T-helper 22 cell (primary cell): Measurements from ENCODE around the gene RBBP7.
"Not testable (repeated sequence)": the region's sequence is repeated elsewhere in the genome, so short reads cannot be mapped to it uniquely, and the experiment has no call there.

Experiments
- DNase-seq: peaks from one replicate; pipeline ENCODE4 v3.0.0-alpha.2; 2020; ENCODE audit warnings: low read depth

The RBBP7 gene

DNA sequence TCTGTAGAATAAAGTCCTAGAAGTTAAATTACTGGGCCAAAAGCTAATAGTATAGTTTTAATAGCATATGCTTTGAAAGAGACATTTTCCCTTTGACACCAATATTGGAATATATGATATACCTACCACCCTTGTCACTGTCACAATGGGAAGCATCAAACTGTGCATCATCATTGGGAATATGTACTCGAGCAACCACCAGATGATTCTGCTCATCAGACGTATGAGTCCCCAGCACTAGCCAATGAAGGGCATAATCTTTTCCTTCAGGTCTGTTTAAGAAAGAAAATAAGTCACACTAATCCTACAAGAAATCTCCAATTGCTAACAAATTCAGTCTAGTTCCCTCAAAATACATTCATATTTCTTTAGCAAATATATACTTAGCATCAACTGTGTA is 7.3 kb downstream of the RBBP7 start:
- no peak for DNase-seq

DNA sequence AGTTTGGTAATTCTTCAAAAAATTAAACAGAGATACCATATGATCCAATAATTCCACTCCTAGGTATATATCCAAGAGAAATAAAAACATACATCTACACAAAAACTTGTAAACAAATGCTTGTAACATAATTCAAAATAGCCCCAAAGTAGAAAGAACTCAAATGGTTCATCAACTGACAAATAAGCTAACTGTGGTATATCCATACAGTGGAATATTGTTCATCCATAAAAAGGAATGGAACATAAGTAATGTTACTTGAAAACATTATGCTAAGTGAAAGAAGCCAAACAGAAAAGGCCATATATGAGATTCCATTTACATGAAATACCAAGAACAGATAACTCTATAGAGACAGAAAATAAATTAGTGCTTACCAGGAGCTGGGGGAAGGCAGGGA is 13.4 kb downstream of the RBBP7 start:
- no peak for DNase-seq

DNA sequence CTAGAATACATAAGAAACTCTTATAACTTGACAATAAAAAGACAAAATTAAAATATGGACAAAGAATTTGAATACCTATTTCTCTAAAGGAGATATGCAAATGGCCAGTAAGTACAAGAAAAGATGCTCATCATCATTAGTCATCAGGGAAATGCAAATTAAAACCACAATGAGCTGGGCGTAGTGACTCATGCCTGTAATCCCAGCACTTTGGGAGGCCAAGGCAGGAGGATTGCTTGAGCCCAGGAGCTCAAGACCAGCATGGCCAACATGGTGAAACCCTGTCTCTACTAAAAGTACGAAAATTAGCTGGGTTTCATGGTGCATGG is 14.1 kb downstream of the RBBP7 start:
- DNase-seq: not testable (repeated sequence)

DNA sequence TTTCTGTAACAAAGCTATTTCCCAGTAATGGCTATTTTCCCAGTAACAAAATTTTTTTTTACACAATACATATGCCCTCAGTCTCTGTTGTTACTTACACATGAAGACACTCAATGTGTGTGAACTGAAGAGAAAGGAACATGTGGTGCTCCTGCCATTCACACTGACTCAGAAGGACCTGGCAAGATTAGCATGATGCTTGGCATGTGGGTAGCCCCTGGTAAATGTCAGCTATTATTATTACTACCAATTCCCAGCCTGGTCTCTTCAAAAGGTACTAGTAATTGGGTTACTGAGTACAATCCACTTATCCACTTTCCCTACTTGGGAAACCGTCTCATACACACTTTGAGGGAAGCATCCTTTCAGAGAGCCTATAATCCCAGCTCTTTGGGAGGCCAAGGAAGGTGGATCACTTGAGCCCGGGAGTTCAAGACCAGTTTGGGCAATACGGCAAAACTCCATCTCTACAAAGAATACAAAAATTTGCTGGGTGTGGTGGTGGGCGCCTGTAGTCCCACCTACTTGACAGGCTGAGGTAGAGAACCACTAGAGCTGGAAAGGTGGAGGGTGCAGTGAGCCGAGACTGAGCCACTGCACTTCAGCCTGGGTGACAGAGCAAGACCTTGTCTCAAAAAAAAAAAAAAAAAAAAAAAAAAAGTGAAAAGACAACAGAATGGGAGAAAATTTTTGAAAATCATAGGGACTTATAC is 14.6 kb downstream of the RBBP7 start:
- no peak for DNase-seq

DNA sequence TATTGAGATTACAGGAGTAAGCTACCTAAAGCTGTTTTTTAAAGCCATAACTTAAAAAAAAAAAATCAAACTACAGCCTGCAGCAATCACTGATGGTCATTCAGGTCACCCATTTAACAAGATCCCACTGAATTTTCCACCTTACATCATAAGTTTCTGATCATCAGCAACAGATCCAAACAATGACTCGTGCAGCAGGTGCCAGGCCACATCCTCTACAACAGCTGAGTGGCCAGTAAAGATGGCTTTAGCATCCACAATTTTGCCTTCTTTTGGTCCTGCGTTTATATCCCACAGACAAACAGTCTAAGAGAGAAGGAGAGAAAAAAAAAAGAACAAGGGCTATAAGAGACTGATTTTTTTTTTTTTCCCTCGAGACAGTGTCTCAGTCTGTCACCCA is 16.6 kb downstream of the RBBP7 start:
- no peak for DNase-seq

DNA sequence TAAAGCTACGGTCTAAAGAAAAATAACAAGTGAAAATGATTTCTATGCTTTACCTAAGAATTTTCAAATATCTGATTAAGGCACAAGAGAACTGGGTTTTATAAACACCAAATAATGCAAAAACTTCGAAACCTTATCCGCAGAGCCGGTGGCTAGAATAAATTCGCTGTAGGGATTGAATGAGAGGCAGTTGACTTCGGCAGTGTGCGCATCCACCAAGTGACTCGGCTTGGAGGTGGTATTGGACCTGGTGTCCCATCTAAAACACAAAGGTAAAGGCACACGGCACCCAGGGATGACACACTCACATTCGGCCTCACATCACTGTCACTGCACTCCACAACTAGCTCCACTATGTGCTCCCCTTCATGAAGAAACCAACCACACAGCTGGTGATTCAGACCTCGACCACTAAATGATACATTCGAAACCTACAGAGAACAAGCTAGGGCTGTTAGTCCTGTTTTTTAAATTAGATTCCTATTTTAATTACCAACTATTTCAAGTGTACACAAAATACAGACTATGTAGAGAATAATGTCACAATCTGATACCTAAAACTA is 17.5 kb downstream of the RBBP7 start:
- no peak for DNase-seq

DNA sequence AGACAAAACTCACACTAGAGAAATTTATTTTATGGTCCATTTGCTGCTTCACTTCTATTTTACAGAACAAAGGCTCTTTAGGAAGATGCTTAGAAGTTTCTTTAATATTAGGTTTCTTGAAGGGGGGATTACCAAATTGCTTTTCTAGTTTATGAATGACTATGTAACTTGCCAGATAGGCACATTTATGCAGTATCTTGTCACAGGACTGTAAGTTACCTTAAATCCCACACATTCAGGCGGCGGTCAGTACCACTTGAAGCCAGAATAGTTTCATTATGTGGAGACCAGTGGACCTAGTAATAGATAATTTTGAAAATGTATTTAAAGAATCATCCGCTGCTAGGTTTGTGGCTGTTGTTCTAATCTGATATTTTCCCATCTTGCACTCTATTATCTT is 18.3 kb downstream of the RBBP7 start:
- no peak for DNase-seq

DNA sequence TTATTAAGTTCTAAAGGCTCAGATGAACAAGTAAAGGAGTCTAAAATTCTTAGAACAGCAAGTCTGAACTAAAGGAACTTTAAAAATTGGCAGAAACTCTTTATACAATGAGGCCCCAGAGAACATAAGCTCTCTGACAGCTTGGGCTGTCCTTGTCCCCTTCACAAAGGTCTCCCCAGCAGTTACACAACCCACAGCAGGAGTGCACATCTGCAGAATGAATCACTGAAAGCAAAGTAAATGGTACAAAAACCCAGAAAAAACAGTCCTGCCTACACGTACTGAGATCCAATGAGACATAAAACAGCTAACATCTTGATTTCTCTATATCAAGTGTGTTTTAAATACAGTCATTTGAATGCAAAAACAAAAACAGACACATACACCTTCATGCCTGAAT is 18.7 kb downstream of the RBBP7 start:
- no peak for DNase-seq

DNA sequence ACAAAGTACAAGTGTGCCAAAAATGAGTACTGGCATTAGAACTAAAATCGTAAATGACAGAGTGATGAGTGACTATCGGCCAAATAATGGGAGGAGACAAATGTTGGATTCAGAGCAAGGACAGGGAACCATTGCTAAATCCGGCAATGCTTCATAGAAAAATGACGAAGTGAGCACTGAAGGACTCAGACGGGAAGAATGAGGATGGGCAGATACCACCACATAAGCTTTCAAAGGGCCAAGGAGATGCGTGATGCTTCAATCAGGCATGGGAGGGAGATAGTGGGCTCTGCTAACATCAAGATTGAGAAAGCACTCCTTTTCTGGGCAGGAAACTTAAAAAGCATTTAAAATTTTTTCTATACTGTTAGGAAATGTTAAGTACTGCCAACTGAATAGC is 21.6 kb downstream of the RBBP7 start:
- DNase-seq: no peak

DNA sequence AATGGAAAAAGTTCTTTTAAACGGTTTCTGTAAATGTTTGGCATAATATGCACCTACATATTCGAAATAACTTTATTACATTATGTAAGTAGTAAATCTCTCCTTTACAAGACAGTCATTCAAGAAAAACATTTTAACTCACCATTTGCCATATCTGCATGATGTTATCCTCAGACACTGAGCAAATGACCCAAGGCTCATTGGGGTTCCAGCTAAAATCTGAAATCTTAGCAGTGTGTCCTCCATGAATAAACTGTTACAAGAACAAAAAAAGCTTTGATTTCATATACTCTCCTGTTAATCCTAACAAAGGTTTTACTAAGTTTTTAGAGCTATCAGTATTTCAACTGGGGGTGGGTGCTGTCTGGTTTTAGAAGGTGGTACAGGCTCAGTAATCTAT is 24.5 kb downstream of the RBBP7 start:
- no peak for DNase-seq

DNA sequence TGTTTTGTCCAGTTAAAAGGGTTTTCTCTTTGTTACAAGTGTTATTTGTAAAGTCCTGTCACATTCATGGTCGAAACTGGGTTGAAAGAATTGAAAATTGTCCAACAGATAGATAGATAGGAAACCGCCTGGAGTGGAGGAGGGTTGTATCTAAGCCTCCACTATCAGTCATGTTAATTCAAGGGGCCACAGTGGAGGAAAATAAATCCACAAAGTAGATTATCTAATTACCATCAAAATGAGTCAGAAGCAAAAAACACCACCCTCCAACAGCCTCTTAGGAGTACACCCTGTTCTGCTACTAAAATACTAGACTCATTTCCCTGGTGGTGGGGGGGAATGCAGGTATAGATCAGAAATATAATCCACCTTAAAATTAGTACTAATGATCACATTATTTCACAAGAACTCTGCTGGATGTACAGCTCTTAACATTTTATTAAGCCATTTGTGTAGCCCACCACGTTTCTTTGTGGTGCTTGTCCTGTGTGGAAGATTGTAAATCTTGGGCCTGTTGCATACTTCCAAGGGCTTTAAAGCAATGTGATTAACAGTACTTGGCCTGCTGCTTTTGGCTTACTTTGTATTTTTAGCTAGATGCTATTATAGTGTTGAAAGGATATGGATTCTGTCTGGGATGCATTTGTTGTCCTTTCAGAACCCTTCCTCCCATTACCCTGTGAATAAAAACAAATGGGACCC is 26.8 kb downstream of the RBBP7 start:
- DNase-seq: no peak

DNA sequence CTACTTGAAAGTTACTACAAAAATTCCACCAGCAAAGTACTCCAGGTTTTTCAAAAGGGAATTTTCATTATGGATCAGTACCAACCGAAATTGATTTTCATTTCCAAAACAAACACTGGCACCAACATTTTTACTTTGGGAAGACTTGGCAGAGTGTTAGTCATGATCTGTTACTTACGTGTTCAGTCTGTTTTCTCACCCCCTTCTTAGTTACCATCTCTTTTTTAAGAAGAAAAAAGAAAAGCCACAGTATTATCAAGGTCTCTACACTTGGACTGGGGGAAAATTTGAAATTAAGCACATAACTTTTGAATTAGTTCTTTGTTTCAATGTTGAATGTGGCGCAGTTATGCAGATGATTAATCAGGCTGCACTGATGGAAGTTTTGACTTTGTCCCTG is 27.5 kb downstream of the RBBP7 start:
- DNase-seq: no peak

DNA sequence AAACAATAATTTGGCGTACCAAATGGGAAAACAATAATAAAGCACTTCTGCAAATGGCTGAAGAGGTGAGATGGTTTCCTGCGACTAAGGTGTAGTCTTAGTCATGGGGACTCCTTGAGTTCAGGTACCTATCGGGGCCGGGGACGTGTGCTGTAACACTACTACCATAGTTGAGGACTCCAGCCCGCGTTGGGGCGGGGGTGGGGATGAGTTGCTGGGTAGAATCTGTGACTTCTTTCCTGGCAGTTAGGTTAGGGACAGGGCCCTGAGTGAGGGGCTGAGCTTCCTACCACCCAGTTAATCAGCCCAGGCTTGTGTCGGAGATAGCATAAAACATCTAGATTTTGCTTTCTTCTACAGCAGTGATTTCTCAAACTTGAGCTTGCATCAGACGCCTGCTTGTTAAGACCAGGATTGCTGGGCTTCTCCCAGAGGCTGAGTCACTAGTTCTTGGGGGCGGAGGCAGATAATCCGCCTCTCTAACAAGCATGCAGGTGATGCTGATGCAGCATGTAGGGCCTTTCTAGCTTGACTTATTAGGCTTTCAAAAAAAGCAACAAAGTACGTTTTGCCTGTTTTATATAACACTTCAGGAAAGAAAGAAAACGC is 30.2 kb downstream of the RBBP7 start:
- no peak for DNase-seq

DNA sequence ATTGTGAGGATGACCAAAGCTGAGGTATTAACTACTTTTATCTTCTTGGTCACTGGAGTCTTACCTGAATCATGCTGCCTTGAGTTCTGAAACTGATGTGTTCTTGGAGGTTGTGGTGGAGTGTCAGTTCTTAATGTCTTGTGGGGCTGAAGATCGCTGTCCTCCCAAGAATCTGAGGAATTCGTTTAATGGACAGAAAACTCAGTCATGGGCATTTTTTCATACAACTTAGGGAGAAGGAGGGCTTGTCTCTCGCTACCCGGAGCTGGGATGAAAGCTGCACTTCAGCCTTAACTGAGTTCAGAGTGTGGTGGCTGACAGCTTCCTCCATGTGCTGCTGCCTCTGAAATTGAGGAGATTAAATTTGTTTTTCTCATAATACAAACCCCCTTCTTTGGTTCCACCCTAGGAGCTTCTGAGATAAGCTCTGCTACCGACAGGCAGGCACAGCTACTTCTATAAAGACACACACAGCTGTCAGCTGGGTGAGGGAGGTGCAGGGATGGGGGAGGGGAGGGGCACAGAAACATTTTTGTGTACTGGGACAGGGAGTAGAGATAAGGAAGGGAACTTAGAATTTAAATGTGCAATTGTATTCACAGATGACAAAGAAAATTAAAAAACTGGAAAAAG is 30.8 kb downstream of the RBBP7 start:
- no peak for DNase-seq

DNA sequence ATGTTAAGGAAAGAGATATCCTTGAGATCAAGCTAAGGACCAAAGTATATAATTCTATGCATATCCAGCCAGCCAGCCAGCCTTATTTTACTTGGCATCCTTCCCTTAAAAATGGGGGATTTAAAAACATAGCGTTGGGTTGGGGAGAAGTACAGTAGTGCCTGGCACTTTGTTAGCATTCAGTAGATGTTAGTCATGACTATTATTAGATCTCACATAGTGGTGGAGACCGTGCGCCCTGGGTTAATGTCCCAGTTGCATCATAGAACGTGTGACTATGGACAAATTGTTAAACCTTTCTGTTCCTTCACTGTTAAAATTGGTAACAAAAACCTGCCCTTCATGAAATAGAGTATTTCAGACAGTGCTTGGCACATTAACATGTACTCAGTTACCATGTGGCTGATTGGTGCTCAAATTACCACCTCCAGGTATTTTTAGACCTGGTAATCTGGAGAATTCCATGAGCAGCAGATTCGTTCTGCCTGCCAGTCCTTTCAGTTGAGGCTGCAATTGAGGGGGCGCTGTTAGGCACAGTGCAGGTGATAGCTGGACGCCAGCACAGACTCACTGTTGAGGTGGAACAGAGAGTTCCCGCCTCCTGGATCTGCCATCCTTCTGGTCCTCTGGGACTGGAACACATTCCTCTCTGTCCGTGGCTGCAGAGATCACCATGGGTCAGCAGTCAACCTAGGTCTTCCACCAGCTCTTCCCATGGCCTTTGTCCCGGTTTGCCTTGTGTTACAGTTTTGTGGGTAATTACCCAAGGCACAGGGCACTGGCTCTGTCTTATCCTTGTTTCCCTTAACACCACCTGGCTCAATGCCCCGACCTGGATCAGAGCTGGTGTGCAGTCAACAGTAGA is 31.7 kb downstream of the RBBP7 start:
- no peak for DNase-seq

DNA sequence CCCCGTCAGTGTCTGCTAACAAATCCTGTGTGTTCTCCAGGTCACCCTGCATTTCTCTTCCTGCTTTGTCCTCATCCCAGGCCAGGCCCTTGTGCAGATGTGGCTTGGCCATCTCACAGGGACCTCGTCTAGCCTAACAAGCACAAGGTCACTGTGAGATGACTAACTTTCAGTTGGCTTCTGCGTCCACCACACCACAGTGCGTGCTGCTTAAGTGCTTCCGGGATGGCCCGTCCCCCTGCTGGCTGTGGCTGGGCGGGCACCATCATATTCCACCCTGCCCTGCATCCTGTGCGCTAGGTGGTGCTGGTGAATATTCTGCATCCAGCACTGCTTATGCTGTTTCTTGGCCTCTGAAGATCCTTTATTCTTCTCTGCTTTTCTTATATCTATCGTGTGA is 33.8 kb downstream of the RBBP7 start:
- DNase-seq: no peak

DNA sequence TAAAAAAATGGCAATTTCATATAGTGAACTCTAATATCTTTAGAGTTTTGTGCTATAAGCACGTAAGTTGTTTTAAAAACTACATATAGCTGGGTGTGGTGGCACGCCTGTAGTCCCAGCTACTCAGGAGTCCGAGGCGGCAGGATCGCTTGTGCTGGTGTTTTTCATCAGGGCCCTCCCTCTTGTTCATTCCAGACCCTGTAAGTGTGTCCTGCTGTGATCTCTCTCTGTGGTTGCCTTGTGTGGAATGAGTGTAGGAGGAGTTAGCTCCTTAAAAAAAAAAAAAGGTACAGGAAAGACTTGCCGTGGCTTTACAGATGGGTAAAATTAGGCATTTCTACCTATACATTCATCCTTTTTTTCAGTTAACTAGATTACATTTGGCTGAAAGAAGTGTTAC is 35.4 kb downstream of the RBBP7 start:
- no peak for DNase-seq

DNA sequence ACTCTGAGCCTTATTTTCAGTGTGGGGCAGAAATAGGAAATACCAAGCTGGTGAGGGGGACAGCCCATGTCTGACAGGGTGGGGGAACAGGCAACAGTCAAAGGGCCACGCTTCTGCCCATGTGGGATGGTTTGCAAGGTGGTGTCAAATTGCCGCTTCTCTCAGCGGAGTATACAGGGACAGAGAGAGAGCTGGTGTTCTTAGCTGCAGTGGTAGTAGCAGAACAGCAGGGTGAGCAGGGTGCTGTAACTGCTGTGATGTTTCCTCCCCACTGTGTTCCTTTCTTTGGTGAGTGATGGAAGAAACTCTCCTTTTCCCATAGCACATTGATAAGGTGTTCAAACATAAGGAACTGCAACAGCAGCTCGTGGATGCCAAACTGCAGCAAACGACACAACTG is 37.9 kb downstream of the RBBP7 start:
- DNase-seq: no peak

DNA sequence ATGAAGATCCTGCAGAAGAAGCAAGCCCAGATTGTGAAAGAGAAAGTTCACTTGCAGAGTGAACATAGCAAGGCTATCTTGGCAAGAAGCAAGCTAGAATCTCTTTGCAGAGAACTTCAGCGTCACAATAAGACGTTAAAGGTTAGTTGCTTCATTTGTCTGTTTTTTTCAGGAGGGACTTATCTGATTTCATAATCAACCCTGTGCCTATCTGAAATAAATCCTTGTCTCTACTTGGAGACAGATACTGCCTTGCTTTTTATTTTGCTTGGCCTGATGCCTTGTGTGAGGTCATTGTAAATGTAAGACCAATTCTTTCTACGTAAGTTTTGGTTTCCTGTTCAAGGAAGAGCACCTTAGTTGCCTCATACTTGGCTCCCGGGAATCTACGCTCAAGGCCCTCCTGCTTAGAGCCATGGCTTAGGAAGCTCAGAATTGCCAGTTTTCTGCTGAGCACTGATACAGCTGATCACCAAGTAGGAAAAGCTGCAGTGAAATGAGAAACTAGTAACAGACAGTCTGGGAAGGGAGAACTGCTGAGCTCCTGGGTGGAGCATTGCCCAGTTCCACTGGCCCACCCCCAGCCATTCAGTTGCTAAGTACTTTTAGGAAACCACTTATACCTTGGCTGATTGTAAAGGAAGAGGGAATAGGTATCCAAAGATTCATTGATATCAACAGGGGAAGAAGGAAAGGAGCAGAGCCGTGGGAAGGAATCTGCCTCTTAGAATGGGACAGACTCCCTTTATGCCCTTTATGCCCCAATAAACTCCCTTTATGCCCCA is 41.8 kb downstream of the RBBP7 start:
- DNase-seq: no peak

DNA sequence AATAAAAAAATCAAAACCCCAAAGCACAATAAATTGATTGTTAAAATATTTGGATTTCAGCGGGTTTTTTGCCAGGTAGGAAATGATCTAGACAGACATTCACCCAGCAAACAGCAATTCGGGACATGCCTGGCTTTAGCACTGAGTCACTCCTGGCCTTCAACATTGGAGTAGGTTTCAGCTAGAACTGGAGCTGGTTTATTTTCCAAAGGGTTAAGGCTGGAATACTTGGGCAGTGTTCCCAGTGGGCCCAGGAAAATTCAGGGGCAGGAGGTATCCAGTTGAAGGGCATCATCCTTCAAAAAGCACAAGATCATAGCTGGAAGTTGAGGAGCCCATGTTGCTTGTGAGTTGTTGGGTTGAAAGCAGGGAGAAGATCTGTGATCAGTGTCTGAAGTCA is 42.9 kb downstream of the RBBP7 start:
- no peak for DNase-seq

DNA sequence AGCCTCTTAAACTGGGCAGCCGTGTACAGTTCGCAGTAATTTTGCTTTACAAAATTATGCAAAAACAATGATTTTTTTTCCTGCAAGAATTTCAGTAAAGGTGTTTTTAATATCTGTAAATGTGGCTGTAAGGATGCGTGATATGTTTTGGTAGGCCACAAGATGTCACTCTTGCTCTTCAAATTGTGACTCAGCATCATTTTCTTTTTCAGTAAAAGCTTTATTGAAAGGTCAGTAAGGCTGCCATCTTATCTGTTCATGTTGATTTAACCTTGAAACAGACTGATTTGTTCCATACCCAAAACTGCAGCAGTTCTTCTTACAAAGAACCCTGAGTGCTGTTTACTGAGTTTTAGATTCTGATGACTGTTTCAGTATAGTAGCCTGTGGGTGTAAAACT is 44.0 kb downstream of the RBBP7 start:
- no peak for DNase-seq
